Measurements from ENCODE around the gene AKT3. TPM values are rescaled to one million over a fixed set of nuclear protein-coding genes. Genes with fewer than 3 reads are reported as not detected.
"Not testable (repeated sequence)": the region's sequence is repeated elsewhere in the genome, so short reads cannot be mapped to it uniquely, and the experiment has no call there.

Gene AKT3
- total and polyA plus RNA-seq, 2 donors (not counting 1 experiment from before 2014, with no cell fraction given), result 37.8 to 42.0 TPM

DNA sequence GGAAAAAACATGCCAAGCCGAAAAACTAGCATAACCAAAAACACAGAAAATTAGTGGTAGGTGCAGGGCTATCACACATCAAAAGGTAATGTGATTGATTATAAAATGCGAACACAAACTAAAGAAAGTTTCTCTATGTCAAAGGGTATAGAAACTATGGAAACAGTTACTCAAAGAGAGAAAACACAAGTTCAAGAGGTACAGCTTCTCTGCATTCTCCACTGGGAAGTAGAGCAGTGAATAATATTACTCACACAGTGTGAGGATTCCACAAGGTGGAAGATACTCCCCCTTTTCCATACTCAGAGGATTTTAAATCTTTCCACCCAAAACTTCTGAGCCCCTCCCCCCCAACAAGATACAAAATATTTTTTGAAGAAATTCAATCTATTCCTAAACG, 18.6 kb downstream of the AKT3 start:
- Histone ChIP-seq H3K79me2 (ENCODE audit: control insufficient read depth, insufficient read depth, low read length) (peaks cover 8% of the 10 kb centered on the region), H3K4me2 (ENCODE audit: extremely low read depth, insufficient read depth, low read length) (no peak overlapping the region)
- DNase-seq (ENCODE audit: low read depth in 2 of 2), result no peak

DNA sequence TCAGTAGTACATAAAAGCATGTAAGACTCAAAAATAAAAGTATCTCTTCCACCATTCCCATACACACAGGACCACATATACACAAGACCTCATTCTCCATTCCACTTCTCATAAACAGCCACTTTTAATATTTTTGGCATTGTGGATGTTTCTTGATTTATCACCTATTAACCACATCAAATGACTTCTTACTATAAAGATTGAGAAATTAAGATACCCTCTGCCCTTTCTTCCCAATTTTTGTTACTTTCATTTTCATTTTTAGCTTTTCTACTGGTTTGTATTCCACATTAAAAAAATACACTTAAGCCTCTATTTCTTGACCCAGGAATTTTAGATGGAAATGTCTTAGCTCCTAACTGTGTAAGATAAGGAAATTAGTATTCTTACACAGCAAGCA, 22.8 kb downstream of the AKT3 start:
- H3K36me3 ChIP-seq (ENCODE audit: control insufficient read depth, insufficient read depth, low read length), result peaks cover 1% of the 10 kb centered on the region
- no peaks in the 10 kb centered on the region for H4K20me1 ChIP-seq (ENCODE audit: control insufficient read depth, extremely low read depth, insufficient read depth, low read length)
- no peak overlapping the region for H2AFZ ChIP-seq (ENCODE audit: low read length)
- DNase-seq (ENCODE audit: low read depth in 2 of 2), result peak in 1 of 2 donors; percentile 27
- no peak overlapping the region for H3K27ac ChIP-seq (ENCODE audit: insufficient read depth, low read length)
- H3K79me2 ChIP-seq (ENCODE audit: control insufficient read depth, insufficient read depth, low read length), result peaks cover 5% of the 10 kb centered on the region
- no peak for TF ChIP-seq EZH2 (IDR thresholded peaks at IDR 0.05; ENCODE audit: low read length, missing control alignments)
- TF ChIP-seq, protein P1, sequence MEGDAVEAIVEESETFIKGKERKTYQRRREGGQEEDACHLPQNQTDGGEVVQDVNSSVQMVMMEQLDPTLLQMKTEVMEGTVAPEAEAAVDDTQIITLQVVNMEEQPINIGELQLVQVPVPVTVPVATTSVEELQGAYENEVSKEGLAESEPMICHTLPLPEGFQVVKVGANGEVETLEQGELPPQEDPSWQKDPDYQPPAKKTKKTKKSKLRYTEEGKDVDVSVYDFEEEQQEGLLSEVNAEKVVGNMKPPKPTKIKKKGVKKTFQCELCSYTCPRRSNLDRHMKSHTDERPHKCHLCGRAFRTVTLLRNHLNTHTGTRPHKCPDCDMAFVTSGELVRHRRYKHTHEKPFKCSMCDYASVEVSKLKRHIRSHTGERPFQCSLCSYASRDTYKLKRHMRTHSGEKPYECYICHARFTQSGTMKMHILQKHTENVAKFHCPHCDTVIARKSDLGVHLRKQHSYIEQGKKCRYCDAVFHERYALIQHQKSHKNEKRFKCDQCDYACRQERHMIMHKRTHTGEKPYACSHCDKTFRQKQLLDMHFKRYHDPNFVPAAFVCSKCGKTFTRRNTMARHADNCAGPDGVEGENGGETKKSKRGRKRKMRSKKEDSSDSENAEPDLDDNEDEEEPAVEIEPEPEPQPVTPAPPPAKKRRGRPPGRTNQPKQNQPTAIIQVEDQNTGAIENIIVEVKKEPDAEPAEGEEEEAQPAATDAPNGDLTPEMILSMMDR (conservative IDR thresholded peaks at IDR 0.05 in 1 of 2, IDR thresholded peaks at IDR 0.05 in 1 of 2; ENCODE audit: low read depth in 1 of 2, low read length in 2 of 2), result no peak
- peak overlapping the region; percentile 48 for H3K4me2 ChIP-seq (ENCODE audit: extremely low read depth, insufficient read depth, low read length)
- no peaks in the 10 kb centered on the region for H3K27me3 ChIP-seq (ENCODE audit: control insufficient read depth, insufficient read depth, low read length)
- H3K9me3 ChIP-seq (ENCODE audit: control insufficient read depth, insufficient read depth, low read depth, low read length), result no peaks in the 10 kb centered on the region
- H3K4me1 ChIP-seq (ENCODE audit: control insufficient read depth, extremely low read depth, insufficient read depth, low read length), result no peaks in the 10 kb centered on the region
- H3K4me3 ChIP-seq (replicated peaks in 1 of 4; ENCODE audit: control extremely low read depth in 1 of 4, insufficient read depth in 1 of 4, low read depth in 3 of 4, low read length in 4 of 4), result peak overlapping the region in 2 of 4 experiments; percentile 1 to 17
- no peak overlapping the region for H3K9ac ChIP-seq (ENCODE audit: insufficient read depth, low read length)

More for the DNA sequence above, 18.6 kb downstream of the AKT3 start:
- no peaks in the 10 kb centered on the region for H3K9me3 ChIP-seq (ENCODE audit: control insufficient read depth, insufficient read depth, low read depth, low read length)
- H3K36me3 ChIP-seq (ENCODE audit: control insufficient read depth, insufficient read depth, low read length), result peaks cover 1% of the 10 kb centered on the region
- no peak overlapping the region for H3K4me3 ChIP-seq (replicated peaks in 1 of 4; ENCODE audit: control extremely low read depth in 1 of 4, insufficient read depth in 1 of 4, low read depth in 3 of 4, low read length in 4 of 4)
- no peak overlapping the region for H3K9ac ChIP-seq (ENCODE audit: insufficient read depth, low read length)
- H3K27ac ChIP-seq (ENCODE audit: insufficient read depth, low read length), result no peak overlapping the region
- no peak for TF ChIP-seq EZH2 (IDR thresholded peaks at IDR 0.05; ENCODE audit: low read length, missing control alignments)
- TF ChIP-seq, protein P1 (conservative IDR thresholded peaks at IDR 0.05 in 1 of 2, IDR thresholded peaks at IDR 0.05 in 1 of 2; ENCODE audit: low read depth in 1 of 2, low read length in 2 of 2), result no peak
- no peak overlapping the region for H2AFZ ChIP-seq (ENCODE audit: low read length)
- H3K4me1 ChIP-seq (ENCODE audit: control insufficient read depth, extremely low read depth, insufficient read depth, low read length), result no peaks in the 10 kb centered on the region
- H3K27me3 ChIP-seq (ENCODE audit: control insufficient read depth, insufficient read depth, low read length), result no peaks in the 10 kb centered on the region
- H4K20me1 ChIP-seq (ENCODE audit: control insufficient read depth, extremely low read depth, insufficient read depth, low read length), result no peaks in the 10 kb centered on the region

DNA sequence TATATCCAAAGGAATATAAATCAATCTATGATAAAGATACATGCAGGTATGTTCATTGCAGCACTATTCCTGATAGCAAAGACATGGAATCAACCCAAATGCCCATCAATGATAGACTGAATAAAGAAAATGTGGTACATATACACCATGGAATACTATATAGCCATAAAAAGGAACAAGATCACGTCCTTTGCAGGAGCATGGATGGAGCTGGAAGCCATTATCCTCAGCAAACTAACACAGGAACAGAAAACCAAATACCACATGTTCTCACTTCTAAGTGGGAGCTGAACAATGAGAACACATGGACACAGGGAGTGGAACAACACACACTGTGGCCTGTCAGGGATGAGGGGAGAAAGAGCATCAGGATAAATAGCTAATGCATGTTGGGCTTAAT, 25.1 kb downstream of the AKT3 start:
- H3K4me3 ChIP-seq (replicated peaks in 1 of 4; ENCODE audit: control extremely low read depth in 1 of 4, insufficient read depth in 1 of 4, low read depth in 3 of 4, low read length in 4 of 4); H3K9ac ChIP-seq (ENCODE audit: insufficient read depth, low read length); H3K36me3 ChIP-seq (ENCODE audit: control insufficient read depth, insufficient read depth, low read length); H2AFZ ChIP-seq (ENCODE audit: low read length); H3K79me2 ChIP-seq (ENCODE audit: control insufficient read depth, insufficient read depth, low read length); H4K20me1 ChIP-seq (ENCODE audit: control insufficient read depth, extremely low read depth, insufficient read depth, low read length); H3K4me2 ChIP-seq (ENCODE audit: extremely low read depth, insufficient read depth, low read length); H3K9me3 ChIP-seq (ENCODE audit: control insufficient read depth, insufficient read depth, low read depth, low read length); H3K27me3 ChIP-seq (ENCODE audit: control insufficient read depth, insufficient read depth, low read length); DNase-seq (ENCODE audit: low read depth in 2 of 2); H3K4me1 ChIP-seq (ENCODE audit: control insufficient read depth, extremely low read depth, insufficient read depth, low read length); H3K27ac ChIP-seq (ENCODE audit: insufficient read depth, low read length): not testable (repeated sequence)

Measured in fibroblast of lung (primary cell).